AG09319 (cell line): ENCODE data around the gene LILRA1.
"Not testable (repeated sequence)": the region's sequence is repeated elsewhere in the genome, so short reads cannot be mapped to it uniquely, and the experiment has no call there.

Source experiments
- DNase-seq: peaks from one replicate; pipeline ENCODE4 v3.0.0-alpha.2; 2010; ENCODE audit warnings: low read depth; ENCODE audit errors: extremely low read depth
- CTCF ChIP-seq: IDR thresholded peaks from 2 replicates; pipeline ENCODE4 v1.5.1; 2011; ENCODE audit warnings: low read depth, mild to moderate bottlenecking, inconsistent platforms, low read length, moderate library complexity

LILRA1 gene

GRCh38 chr19:54620464-54620863 is 27.0 kb downstream of the LILRA1 start:
- no peak for TF ChIP-seq CTCF
- no peak for DNase-seq

GRCh38 chr19:54622431-54622830 is 29.0 kb downstream of the LILRA1 start:
- no peak for TF ChIP-seq CTCF
- DNase-seq: no peak

GRCh38 chr19:54624234-54624633 is 30.8 kb downstream of the LILRA1 start:
- DNase-seq: not testable (repeated sequence)

GRCh38 chr19:54624934-54625730 is 31.7 kb downstream of the LILRA1 start:
- DNase-seq: not testable (repeated sequence)

- no peak for DNase-seq
- TF ChIP-seq CTCF: no peak
These were observed 33.3 kb downstream of the LILRA1 start for GRCh38 chr19:54626757-54627156.

- DNase-seq: not testable (repeated sequence)
These were observed 34.5 kb downstream of the LILRA1 start for GRCh38 chr19:54627912-54628311.

GRCh38 chr19:54630262-54630661 is 36.8 kb downstream of the LILRA1 start, which contains the start of gene LILRB1:
TSS of gene LILRB1 (plus strand) at chr19:54630484. CDS start at chr19:54631074, 590 bp downstream.
- DNase-seq: not testable (repeated sequence)

- DNase-seq: no peak
- no peak for TF ChIP-seq CTCF
These were observed 37.4 kb downstream of the LILRA1 start for GRCh38 chr19:54630782-54631181.

- not testable (repeated sequence) for DNase-seq
These were observed 38.3 kb downstream of the LILRA1 start for GRCh38 chr19:54631489-54632337.

- not testable (repeated sequence) for DNase-seq
These were observed 39.1 kb downstream of the LILRA1 start for GRCh38 chr19:54632517-54632916.
